Tibial nerve (tissue), 4 donors: ENCODE measurements around the gene TNIK.

Experiments used
- CTCF ChIP-seq, 5 experiments: fragments of 200-600 bp in 3 of 5; fragments of 450-650 bp in 2 of 5; sonication (generic) in 3 of 5; IDR thresholded peaks; one replicate each; pipeline ENCODE4 v1.5.1; 2016 to 2019; ENCODE audit warnings: antibody characterized with exemption in 5 of 5, mild to moderate bottlenecking in 3 of 5, moderate library complexity in 2 of 5
- EP300 ChIP-seq, 2 donors: sonication (generic); formaldehyde crosslinking; IDR thresholded peaks; one replicate each; pipeline ENCODE4 v1.6.1; 2017; ENCODE audit warnings: antibody characterized with exemption in 2 of 2, mild to moderate bottlenecking in 1 of 2
- POLR2A ChIP-seq, 2 donors: fragments of 450-650 bp; IDR thresholded peaks; one replicate each; pipeline ENCODE4 v1.6.1; 2017; ENCODE audit warnings: antibody characterized with exemption in 2 of 2, mild to moderate bottlenecking in 2 of 2, moderate library complexity in 2 of 2

- TF ChIP-seq CTCF (IDR thresholded peaks at IDR 0.05): no peak
- TF ChIP-seq EP300 (IDR thresholded peaks at IDR 0.05): no peak
- no peak for TF ChIP-seq POLR2A (IDR thresholded peaks at IDR 0.05)
Observed at GRCh38 chr3:171307046-171307585, 153.1 kb downstream of the TNIK start.
